ENCODE measurements around the gene ARID1B. TPM values are rescaled to one million over a fixed set of nuclear protein-coding genes. Genes with fewer than 3 reads are reported as not detected.
A peak's percentile ranks its signal among the peaks of the same experiment; 100 is the strongest.

The ARID1B gene
- total RNA-seq, 1 donor: 55.0 TPM

DNA sequence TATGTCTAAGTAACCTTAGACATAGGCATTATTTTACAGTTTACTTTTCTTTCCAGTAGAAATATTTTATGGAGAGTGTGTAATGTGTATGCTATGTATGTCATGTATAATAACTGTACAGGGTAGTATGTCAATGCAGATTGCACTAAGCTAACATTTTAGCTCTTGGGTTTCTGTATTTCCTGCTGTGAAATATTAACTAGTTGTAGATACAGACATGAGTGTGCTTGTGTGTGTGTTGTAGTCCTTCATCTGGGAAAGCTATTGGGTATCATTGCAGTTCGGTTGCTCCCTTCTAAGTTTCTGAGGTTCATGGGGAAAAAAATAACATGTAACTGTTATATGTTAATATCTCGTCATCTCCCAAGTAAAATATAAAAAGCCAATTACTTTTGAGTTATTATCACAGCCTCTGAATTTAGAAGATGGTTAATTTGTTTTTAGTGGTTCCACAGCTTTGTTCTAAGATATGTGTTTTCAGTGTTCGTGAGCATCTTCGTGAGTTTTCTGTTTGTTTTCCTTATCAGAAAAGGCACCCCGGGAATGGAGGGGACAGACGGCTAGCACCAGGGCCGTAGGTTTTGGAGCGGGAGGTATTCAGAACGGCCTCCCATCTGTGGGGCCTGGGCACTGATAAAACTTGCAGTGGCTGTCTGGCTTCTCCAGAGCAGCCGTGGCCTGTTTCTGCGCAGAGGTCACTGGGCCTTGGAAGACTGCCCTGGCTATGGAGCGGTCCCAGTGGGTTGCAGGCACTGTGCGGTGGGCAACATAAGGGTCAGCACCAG is 215.0 kb downstream of the ARID1B start:
- Histone ChIP-seq H3K4me3 (ENCODE audit: insufficient read depth, low read length) (no peak overlapping the region), H3K9me3 (ENCODE audit: low read depth, low read length) (no peaks in the 10 kb centered on the region), H4K20me1 (ENCODE audit: insufficient read depth, low read length) (peaks cover 37% of the 10 kb centered on the region), H3K4me2 (ENCODE audit: insufficient read depth, low read length) (peak overlapping the region; percentile 55), H3K4me1 (ENCODE audit: insufficient read depth, low read length) (peaks cover 24% of the 10 kb centered on the region), H3K27ac (ENCODE audit: low read depth, low read length) (peak overlapping the region; percentile 19), H3K27me3 (ENCODE audit: insufficient read depth, low read length) (no peaks in the 10 kb centered on the region), H3K79me2 (ENCODE audit: insufficient read depth, low read length) (peaks cover 89% of the 10 kb centered on the region), H3K36me3 (ENCODE audit: insufficient read depth, low read length) (no peaks in the 10 kb centered on the region), H2AFZ (ENCODE audit: low read length) (peak overlapping the region; percentile 9)
- TF ChIP-seq, protein P1, sequence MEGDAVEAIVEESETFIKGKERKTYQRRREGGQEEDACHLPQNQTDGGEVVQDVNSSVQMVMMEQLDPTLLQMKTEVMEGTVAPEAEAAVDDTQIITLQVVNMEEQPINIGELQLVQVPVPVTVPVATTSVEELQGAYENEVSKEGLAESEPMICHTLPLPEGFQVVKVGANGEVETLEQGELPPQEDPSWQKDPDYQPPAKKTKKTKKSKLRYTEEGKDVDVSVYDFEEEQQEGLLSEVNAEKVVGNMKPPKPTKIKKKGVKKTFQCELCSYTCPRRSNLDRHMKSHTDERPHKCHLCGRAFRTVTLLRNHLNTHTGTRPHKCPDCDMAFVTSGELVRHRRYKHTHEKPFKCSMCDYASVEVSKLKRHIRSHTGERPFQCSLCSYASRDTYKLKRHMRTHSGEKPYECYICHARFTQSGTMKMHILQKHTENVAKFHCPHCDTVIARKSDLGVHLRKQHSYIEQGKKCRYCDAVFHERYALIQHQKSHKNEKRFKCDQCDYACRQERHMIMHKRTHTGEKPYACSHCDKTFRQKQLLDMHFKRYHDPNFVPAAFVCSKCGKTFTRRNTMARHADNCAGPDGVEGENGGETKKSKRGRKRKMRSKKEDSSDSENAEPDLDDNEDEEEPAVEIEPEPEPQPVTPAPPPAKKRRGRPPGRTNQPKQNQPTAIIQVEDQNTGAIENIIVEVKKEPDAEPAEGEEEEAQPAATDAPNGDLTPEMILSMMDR (IDR thresholded peaks at IDR 0.05; ENCODE audit: extremely low read depth, low read depth, low read length): no peak
- no peak for DNase-seq (ENCODE audit: insufficient read length, low spot score, missing footprints)

DNA sequence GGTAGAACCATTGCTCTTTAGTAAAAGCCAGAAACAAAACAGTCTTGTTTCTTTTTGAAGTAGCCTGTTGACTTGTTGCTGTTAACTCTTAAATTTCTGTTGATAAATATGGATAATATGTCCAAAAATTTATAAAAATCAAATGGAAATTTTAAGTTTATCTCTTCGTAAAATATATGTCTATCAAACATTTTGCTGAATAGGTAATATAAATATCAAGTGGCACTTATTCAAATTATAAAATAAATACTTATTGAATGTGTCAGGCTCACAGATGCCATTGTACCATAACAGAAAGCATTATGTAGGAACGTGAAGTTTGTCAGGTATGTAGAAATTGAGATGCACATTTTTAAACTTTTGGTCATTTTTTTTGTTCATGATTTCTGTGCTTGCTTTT is 216.5 kb downstream of the ARID1B start:
- Histone ChIP-seq H3K79me2 (ENCODE audit: insufficient read depth, low read length) (peaks cover 84% of the 10 kb centered on the region), H3K9me3 (ENCODE audit: low read depth, low read length) (no peaks in the 10 kb centered on the region), H2AFZ (ENCODE audit: low read length) (no peak overlapping the region), H3K27me3 (ENCODE audit: insufficient read depth, low read length) (no peaks in the 10 kb centered on the region), H3K4me1 (ENCODE audit: insufficient read depth, low read length) (peaks cover 15% of the 10 kb centered on the region), H3K4me3 (ENCODE audit: insufficient read depth, low read length) (no peak overlapping the region), H3K4me2 (ENCODE audit: insufficient read depth, low read length) (no peak overlapping the region), H3K27ac (ENCODE audit: low read depth, low read length) (no peak overlapping the region), H3K36me3 (ENCODE audit: insufficient read depth, low read length) (no peaks in the 10 kb centered on the region), H4K20me1 (ENCODE audit: insufficient read depth, low read length) (peaks cover 27% of the 10 kb centered on the region)
- TF ChIP-seq, protein P1 (IDR thresholded peaks at IDR 0.05; ENCODE audit: extremely low read depth, low read depth, low read length): no peak
- DNase-seq (ENCODE audit: insufficient read length, low spot score, missing footprints): no peak

DNA sequence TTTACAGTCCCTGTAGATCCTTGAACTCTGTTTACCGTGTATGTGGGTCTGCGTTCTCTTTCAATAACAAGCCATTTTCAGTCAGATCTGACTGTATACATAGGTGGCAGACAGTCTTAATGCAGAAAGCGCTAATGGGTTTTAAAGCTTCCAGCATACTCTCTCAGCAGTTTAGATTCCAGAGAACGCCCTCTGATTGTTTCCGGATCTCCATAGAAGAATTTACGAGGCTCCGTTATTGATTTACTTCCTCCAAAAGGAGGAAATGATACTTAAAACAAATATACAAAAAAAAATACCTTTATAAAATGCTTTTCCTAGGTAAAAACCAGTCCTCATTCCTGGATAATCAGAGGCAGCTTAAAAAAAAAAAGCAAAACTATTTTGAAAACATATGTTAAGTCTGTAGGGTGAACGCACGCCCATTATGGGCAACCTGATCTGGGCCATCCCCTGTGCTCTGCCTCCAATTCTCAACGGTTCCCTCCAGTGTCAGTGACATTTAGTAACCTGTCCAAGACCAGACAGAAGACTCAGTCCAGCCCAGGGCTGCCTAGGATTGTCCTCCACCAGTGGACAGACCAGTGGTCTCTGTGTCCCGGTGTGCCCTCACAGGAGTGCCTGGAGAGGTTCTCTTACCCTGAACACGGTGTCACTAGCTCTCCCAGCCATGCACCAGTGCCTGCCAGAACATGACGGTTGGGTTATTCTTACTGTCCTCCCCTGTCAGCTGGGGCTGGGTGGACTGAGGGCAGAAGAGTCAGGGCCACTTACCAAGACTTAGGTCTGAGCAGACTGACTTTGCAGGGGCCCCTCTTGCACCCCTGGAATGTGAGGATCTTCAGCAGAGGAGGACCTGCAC is 217.3 kb downstream of the ARID1B start:
- peaks cover 26% of the 10 kb centered on the region for H4K20me1 ChIP-seq (ENCODE audit: insufficient read depth, low read length)
- H3K27me3 ChIP-seq (ENCODE audit: insufficient read depth, low read length): no peaks in the 10 kb centered on the region
- no peak overlapping the region for H3K4me3 ChIP-seq (ENCODE audit: insufficient read depth, low read length)
- TF ChIP-seq, protein P1 (IDR thresholded peaks at IDR 0.05; ENCODE audit: extremely low read depth, low read depth, low read length): no peak
- no peaks in the 10 kb centered on the region for H3K36me3 ChIP-seq (ENCODE audit: insufficient read depth, low read length)
- H3K4me1 ChIP-seq (ENCODE audit: insufficient read depth, low read length): peaks cover 14% of the 10 kb centered on the region
- H2AFZ ChIP-seq (ENCODE audit: low read length): no peak overlapping the region
- no peaks in the 10 kb centered on the region for H3K9me3 ChIP-seq (ENCODE audit: low read depth, low read length)
- peaks cover 84% of the 10 kb centered on the region for H3K79me2 ChIP-seq (ENCODE audit: insufficient read depth, low read length)
- H3K4me2 ChIP-seq (ENCODE audit: insufficient read depth, low read length): no peak overlapping the region
- no peak overlapping the region for H3K27ac ChIP-seq (ENCODE audit: low read depth, low read length)
- DNase-seq (ENCODE audit: insufficient read length, low spot score, missing footprints): no peak

DNA sequence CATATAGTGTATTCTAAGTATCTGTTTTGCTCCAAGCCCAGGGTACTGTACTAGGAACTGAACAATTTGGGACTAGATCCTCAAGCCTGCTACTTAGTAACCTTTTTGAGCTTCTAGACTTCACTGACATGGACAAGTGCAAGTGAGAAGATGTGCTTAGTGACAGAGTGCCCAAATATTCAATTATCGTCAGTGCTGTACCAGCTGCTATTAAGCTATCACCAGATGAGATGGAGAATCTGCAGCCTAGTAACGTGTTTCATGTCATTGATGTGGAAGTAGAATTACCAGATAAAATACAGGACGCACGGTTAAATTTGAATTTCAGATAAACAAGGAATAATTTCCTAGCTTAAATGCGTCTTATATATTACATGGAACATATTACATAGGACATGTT is 218.3 kb downstream of the ARID1B start:
- TF ChIP-seq, protein P1 (IDR thresholded peaks at IDR 0.05; ENCODE audit: extremely low read depth, low read depth, low read length): no peak
- H3K4me3 ChIP-seq (ENCODE audit: insufficient read depth, low read length): no peak overlapping the region
- H4K20me1 ChIP-seq (ENCODE audit: insufficient read depth, low read length): peaks cover 29% of the 10 kb centered on the region
- no peak overlapping the region for H2AFZ ChIP-seq (ENCODE audit: low read length)
- H3K27ac ChIP-seq (ENCODE audit: low read depth, low read length): no peak overlapping the region
- no peaks in the 10 kb centered on the region for H3K9me3 ChIP-seq (ENCODE audit: low read depth, low read length)
- peaks cover 81% of the 10 kb centered on the region for H3K79me2 ChIP-seq (ENCODE audit: insufficient read depth, low read length)
- no peak for DNase-seq (ENCODE audit: insufficient read length, low spot score, missing footprints)
- H3K36me3 ChIP-seq (ENCODE audit: insufficient read depth, low read length): no peaks in the 10 kb centered on the region
- H3K4me1 ChIP-seq (ENCODE audit: insufficient read depth, low read length): peaks cover 14% of the 10 kb centered on the region
- no peaks in the 10 kb centered on the region for H3K27me3 ChIP-seq (ENCODE audit: insufficient read depth, low read length)
- no peak overlapping the region for H3K4me2 ChIP-seq (ENCODE audit: insufficient read depth, low read length)
